T-helper 2 cell treated with Interferon-gamma antibody and Interleukin-4, amounts not matched to agents 5 μg/mL and 100 μg/mL, for 36 hours (primary cell): ENCODE data around the gene SAFB2.

Source experiments
- DNase-seq: peaks from one replicate; pipeline ENCODE4 v3.0.0; 2021; ENCODE audit warnings: low spot score
- H3K27ac Mint-ChIP-seq: one replicate; pipeline ENCODE4 v1.8.0; 2021; ENCODE audit warnings: mild to moderate bottlenecking, mixed read lengths
- H3K27me3 Mint-ChIP-seq: one replicate; pipeline ENCODE4 v1.8.0; 2021; ENCODE audit warnings: low read depth, mixed read lengths
- H3K36me3 Mint-ChIP-seq: one replicate; pipeline ENCODE4 v1.8.0; 2021; ENCODE audit warnings: low read depth, mixed read lengths
- H3K4me1 Mint-ChIP-seq: one replicate; pipeline ENCODE4 v1.8.0; 2021; ENCODE audit warnings: low read depth, mixed read lengths
- H3K4me3 Mint-ChIP-seq: one replicate; pipeline ENCODE4 v1.8.0; 2022; ENCODE audit warnings: mild to moderate bottlenecking, moderate library complexity, mixed read lengths
- H3K9me3 Mint-ChIP-seq: one replicate; pipeline ENCODE4 v1.8.0; 2021; ENCODE audit warnings: mixed read lengths

The SAFB2 gene

GRCh38 chr19:5553892-5554291 lies 68.7 kb downstream of the SAFB2 start:
- DNase-seq, result no peak
- H3K27me3 Mint-ChIP-seq, result no peaks in the 10 kb centered on the region
- H3K36me3 Mint-ChIP-seq, result no peaks in the 10 kb centered on the region
- H3K4me3 Mint-ChIP-seq, result no peak overlapping the region
- no peaks in the 10 kb centered on the region for H3K4me1 Mint-ChIP-seq
- no peaks in the 10 kb centered on the region for H3K9me3 Mint-ChIP-seq
- H3K27ac Mint-ChIP-seq, result no peak overlapping the region

DNA sequence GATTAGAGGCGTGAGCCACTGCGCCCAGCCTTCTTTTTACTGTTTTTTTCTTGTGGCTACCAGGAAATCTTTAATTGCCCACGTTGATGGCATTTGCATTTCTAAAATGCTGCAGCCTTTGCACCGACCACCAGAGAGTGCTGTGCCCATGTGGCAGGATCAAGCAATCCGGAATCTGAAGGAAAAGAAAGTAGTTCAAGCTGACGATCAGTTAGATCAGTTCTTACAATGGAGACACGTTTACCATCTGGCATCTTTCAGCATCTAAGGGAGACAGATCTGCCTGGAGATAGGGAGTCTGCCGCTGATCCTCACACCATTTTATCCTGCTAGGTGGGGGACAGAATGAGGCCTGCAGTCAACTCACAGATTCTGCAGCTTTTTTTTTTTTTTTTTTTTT lies 74.7 kb downstream of the SAFB2 start:
- H3K27ac Mint-ChIP-seq, result no peak overlapping the region
- H3K36me3 Mint-ChIP-seq, result no peaks in the 10 kb centered on the region
- peak; percentile 6 for DNase-seq
- no peaks in the 10 kb centered on the region for H3K4me1 Mint-ChIP-seq
- no peak overlapping the region for H3K4me3 Mint-ChIP-seq
- H3K27me3 Mint-ChIP-seq, result no peaks in the 10 kb centered on the region
- H3K9me3 Mint-ChIP-seq, result no peaks in the 10 kb centered on the region

DNA sequence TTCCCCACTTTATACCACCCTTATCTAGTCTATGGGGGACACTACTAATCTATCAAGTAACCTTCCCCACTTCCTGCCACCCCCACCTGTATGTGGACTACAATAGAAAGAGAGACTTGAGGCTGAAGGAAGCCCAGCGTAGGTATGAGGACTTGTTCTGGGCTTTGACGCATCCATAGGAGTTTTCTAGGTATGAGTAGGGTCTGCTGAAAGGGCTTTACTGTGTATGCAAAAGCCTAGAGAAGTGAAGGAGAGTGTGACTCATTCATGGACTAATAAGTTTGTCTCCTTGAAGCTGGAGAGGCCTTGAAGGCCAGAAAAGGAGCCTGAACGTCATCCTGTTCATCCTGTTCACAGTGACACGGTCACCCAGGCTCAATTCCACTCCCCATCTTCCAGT lies 76.6 kb downstream of the SAFB2 start:
- H3K4me3 Mint-ChIP-seq, result no peak overlapping the region
- DNase-seq, result no peak
- no peak overlapping the region for H3K27ac Mint-ChIP-seq
- H3K27me3 Mint-ChIP-seq, result no peaks in the 10 kb centered on the region
- no peaks in the 10 kb centered on the region for H3K36me3 Mint-ChIP-seq
- no peaks in the 10 kb centered on the region for H3K4me1 Mint-ChIP-seq
- no peaks in the 10 kb centered on the region for H3K9me3 Mint-ChIP-seq

- DNase-seq, result no peak
- H3K27me3 Mint-ChIP-seq, result no peaks in the 10 kb centered on the region
- H3K27ac Mint-ChIP-seq, result no peak overlapping the region
- H3K4me1 Mint-ChIP-seq, result no peaks in the 10 kb centered on the region
- H3K9me3 Mint-ChIP-seq, result no peaks in the 10 kb centered on the region
- no peak overlapping the region for H3K4me3 Mint-ChIP-seq
- H3K36me3 Mint-ChIP-seq, result no peaks in the 10 kb centered on the region
Measured at GRCh38 chr19:5545051-5545450, 77.5 kb downstream of the SAFB2 start.

GRCh38 chr19:5542665-5543064 lies 79.9 kb downstream of the SAFB2 start:
- DNase-seq, result no peak
- H3K27ac Mint-ChIP-seq, result no peak overlapping the region
- no peaks in the 10 kb centered on the region for H3K27me3 Mint-ChIP-seq
- H3K4me3 Mint-ChIP-seq, result no peak overlapping the region
- no peaks in the 10 kb centered on the region for H3K4me1 Mint-ChIP-seq
- no peaks in the 10 kb centered on the region for H3K36me3 Mint-ChIP-seq
- H3K9me3 Mint-ChIP-seq, result no peaks in the 10 kb centered on the region

DNA sequence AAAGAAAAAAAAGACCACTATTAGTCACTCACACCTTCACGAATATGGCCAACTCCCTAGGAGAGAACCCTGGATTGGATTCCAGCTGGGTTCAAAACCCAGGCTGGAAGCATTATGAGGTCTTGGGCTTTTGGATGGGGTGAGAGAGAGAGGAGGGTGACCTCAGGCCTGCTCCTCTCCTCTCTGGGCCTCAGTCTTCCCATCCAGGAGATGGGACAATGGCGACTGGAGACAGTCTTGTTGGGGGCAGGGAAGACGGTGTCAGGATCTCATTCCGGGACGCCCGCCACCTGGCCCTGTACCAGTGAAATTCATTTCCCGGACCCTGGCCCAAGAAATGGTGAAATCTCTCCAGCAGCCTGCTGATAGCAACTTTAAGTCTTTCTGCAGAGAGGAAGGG lies 81.1 kb downstream of the SAFB2 start:
- Mint-ChIP-seq H3K27me3 (no peaks in the 10 kb centered on the region), H3K4me3 (no peak overlapping the region), H3K4me1 (no peaks in the 10 kb centered on the region), H3K27ac (no peak overlapping the region), H3K36me3 (no peaks in the 10 kb centered on the region), H3K9me3 (no peaks in the 10 kb centered on the region)
- DNase-seq, result no peak

- Mint-ChIP-seq H3K27me3 (no peaks in the 10 kb centered on the region), H3K36me3 (peaks cover 2% of the 10 kb centered on the region), H3K4me1 (no peaks in the 10 kb centered on the region), H3K4me3 (no peak overlapping the region), H3K9me3 (peaks cover 6% of the 10 kb centered on the region), H3K27ac (no peak overlapping the region)
- DNase-seq, result no peak
Measured at GRCh38 chr19:5540208-5540607, 82.4 kb downstream of the SAFB2 start.

DNA sequence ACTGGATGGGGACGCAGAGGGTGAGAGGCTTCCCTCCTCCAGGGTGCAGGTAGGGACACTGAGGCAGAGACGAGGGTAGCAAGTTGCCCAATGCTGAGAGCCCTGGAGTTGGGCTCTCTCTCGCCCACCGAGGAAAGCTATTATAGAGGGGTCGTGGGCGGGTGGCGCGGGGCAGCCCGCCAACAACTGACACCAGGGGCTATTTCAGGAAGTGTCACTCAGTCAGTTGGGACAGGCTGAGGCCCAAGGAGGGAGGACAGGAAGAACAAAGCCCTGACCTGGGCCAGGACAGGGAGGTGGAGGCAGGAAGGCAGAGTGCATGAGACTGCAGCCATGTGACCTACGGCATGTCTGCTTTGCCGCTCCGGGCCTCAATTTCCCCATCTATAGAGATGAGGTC lies 84.7 kb downstream of the SAFB2 start:
- no peak overlapping the region for H3K27ac Mint-ChIP-seq
- H3K4me1 Mint-ChIP-seq, result no peaks in the 10 kb centered on the region
- H3K9me3 Mint-ChIP-seq, result peaks cover 15% of the 10 kb centered on the region
- peaks cover 5% of the 10 kb centered on the region for H3K36me3 Mint-ChIP-seq
- H3K4me3 Mint-ChIP-seq, result no peak overlapping the region
- H3K27me3 Mint-ChIP-seq, result no peaks in the 10 kb centered on the region
- DNase-seq, result no peak
